ENCODE measurements around the gene LHFPL3. TPM values are rescaled to one million over a fixed set of nuclear protein-coding genes. Genes with fewer than 3 reads are reported as not detected.

The LHFPL3 gene
- total RNA-seq, 2 experiments from 2014 or later: not detected

DNA sequence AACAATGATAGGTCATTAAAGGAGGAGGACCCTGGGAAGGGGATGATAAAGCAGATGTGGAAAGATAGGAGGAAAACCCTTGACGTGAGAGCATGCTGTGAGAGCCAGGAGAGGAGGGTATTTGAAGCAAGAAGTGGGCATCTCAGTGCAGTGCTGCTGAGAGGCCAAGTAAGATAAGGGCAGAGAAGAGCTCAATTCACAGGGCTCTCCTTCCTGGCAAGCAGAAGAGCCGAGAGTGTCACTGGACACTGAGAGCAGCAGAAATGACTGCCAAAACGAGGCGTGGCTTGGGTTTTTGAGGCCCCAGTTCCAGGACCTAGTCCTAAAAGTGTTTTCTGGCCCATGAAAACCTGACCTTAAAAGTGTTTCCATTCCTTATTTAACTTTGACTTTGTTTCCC is 213.5 kb downstream of the LHFPL3 start:
- Histone ChIP-seq H3K27ac (ENCODE audit: low read depth, low read length, poor library complexity, severe bottlenecking) (no peak overlapping the region), H4K20me1 (ENCODE audit: insufficient read depth, low read length) (no peaks in the 10 kb centered on the region), H3K4me2 (ENCODE audit: low read length) (no peak overlapping the region), H3K4me3 (ENCODE audit: low read depth, low read length, poor library complexity, severe bottlenecking) (no peak overlapping the region), H3K36me3 (ENCODE audit: insufficient read depth, low read length) (no peaks in the 10 kb centered on the region), H3K9me3 (ENCODE audit: low read length) (no peaks in the 10 kb centered on the region), H2AFZ (ENCODE audit: low read length) (no peak overlapping the region), H3K4me1 (ENCODE audit: insufficient read depth, low read length, poor library complexity, severe bottlenecking) (no peaks in the 10 kb centered on the region), H3K9me2 (ENCODE audit: insufficient read depth, low read length) (no peaks in the 10 kb centered on the region), H3K79me2 (ENCODE audit: insufficient read depth, low read depth, low read length) (no peaks in the 10 kb centered on the region)
- no peak for DNase-seq (ENCODE audit: low spot score)
- ChIA-PET POLR2A (no interaction called here), CTCF (ENCODE audit: unreplicated experiment) (no interaction called here)
- intact Hi-C loops (cut with micrococcal nuclease; ENCODE audit: unreplicated experiment): no loop called here
- BruUV-seq (replicated peaks): no TSS peak
- TF ChIP-seq, protein P1, sequence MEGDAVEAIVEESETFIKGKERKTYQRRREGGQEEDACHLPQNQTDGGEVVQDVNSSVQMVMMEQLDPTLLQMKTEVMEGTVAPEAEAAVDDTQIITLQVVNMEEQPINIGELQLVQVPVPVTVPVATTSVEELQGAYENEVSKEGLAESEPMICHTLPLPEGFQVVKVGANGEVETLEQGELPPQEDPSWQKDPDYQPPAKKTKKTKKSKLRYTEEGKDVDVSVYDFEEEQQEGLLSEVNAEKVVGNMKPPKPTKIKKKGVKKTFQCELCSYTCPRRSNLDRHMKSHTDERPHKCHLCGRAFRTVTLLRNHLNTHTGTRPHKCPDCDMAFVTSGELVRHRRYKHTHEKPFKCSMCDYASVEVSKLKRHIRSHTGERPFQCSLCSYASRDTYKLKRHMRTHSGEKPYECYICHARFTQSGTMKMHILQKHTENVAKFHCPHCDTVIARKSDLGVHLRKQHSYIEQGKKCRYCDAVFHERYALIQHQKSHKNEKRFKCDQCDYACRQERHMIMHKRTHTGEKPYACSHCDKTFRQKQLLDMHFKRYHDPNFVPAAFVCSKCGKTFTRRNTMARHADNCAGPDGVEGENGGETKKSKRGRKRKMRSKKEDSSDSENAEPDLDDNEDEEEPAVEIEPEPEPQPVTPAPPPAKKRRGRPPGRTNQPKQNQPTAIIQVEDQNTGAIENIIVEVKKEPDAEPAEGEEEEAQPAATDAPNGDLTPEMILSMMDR (conservative IDR thresholded peaks at IDR 0.05; ENCODE audit: low read length): no peak
- TF ChIP-seq EZH2phosphoT487 (IDR thresholded peaks at IDR 0.05; ENCODE audit: borderline replicate concordance, low read depth, low read length): no peak

DNA sequence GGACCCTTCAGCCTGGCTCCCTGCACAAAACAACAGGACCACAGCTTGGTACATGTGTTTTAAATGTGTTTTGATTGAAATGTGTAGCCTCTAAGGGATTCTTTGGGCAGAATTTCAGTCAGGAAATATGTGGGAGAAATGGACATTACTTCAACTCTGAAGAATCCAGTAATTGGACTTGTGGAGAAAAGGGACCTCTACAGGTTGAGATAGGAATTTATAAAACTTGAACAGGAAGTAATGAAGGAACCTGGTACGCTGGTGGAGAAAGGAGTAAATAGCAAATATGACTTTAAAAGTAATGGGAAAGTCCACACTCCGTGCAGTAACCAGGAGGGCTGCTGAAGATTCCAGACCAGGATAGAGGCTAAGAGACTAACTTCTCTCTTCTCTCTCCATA is 220.5 kb downstream of the LHFPL3 start:
- H3K27ac ChIP-seq (ENCODE audit: low read depth, low read length, poor library complexity, severe bottlenecking): no peak overlapping the region
- peak; percentile 11 for DNase-seq (ENCODE audit: low spot score)

DNA sequence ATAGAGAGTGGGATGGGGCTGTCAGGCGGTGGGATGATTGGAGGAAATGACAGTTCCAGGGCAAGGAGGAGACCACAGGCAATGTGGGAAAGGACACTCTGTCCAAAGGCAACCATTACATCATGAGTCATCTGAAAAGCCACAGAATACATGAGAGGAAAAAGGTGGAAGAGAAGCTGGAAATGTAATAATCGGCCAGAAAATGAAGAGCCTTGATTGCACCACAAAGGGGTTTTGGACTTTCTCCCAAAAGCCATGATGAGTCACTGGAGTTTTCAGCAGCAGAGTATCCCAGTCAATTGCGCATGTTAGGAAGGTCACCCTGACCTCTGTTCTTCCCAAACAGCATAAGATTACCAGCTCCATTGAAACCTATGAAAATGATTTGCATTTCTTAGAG is 222.0 kb downstream of the LHFPL3 start:
- no peak overlapping the region for H3K27ac ChIP-seq (ENCODE audit: low read depth, low read length, poor library complexity, severe bottlenecking)
- H3K4me1 ChIP-seq (ENCODE audit: insufficient read depth, low read length, poor library complexity, severe bottlenecking): no peaks in the 10 kb centered on the region
- BruUV-seq (replicated peaks): no TSS peak
- H2AFZ ChIP-seq (ENCODE audit: low read length): no peak overlapping the region
- no peaks in the 10 kb centered on the region for H3K9me2 ChIP-seq (ENCODE audit: insufficient read depth, low read length)
- H4K20me1 ChIP-seq (ENCODE audit: insufficient read depth, low read length): no peaks in the 10 kb centered on the region
- no peaks in the 10 kb centered on the region for H3K9me3 ChIP-seq (ENCODE audit: low read length)
- ChIA-PET CTCF (ENCODE audit: unreplicated experiment) (no interaction called here), POLR2A (no interaction called here)
- H3K36me3 ChIP-seq (ENCODE audit: insufficient read depth, low read length): no peaks in the 10 kb centered on the region
- DNase-seq (ENCODE audit: low spot score): no peak
- H3K4me3 ChIP-seq (ENCODE audit: low read depth, low read length, poor library complexity, severe bottlenecking): no peak overlapping the region
- H3K79me2 ChIP-seq (ENCODE audit: insufficient read depth, low read depth, low read length): no peaks in the 10 kb centered on the region
- TF ChIP-seq, protein P1 (conservative IDR thresholded peaks at IDR 0.05; ENCODE audit: low read length): no peak
- TF ChIP-seq EZH2phosphoT487 (IDR thresholded peaks at IDR 0.05; ENCODE audit: borderline replicate concordance, low read depth, low read length): no peak
- H3K4me2 ChIP-seq (ENCODE audit: low read length): no peak overlapping the region
- intact Hi-C loops (cut with micrococcal nuclease; ENCODE audit: unreplicated experiment): no loop called here

More for the DNA sequence above, 220.5 kb downstream of the LHFPL3 start:
- POLR2A ChIA-PET: no interaction called here
- intact Hi-C loops (cut with micrococcal nuclease; ENCODE audit: unreplicated experiment): no loop called here
- Histone ChIP-seq H3K9me3 (ENCODE audit: low read length) (no peaks in the 10 kb centered on the region), H3K4me1 (ENCODE audit: insufficient read depth, low read length, poor library complexity, severe bottlenecking) (no peaks in the 10 kb centered on the region), H3K4me2 (ENCODE audit: low read length) (no peak overlapping the region), H3K36me3 (ENCODE audit: insufficient read depth, low read length) (no peaks in the 10 kb centered on the region), H2AFZ (ENCODE audit: low read length) (no peak overlapping the region), H3K9me2 (ENCODE audit: insufficient read depth, low read length) (no peaks in the 10 kb centered on the region), H3K4me3 (ENCODE audit: low read depth, low read length, poor library complexity, severe bottlenecking) (no peak overlapping the region), H3K79me2 (ENCODE audit: insufficient read depth, low read depth, low read length) (no peaks in the 10 kb centered on the region), H4K20me1 (ENCODE audit: insufficient read depth, low read length) (no peaks in the 10 kb centered on the region)
- no peak for TF ChIP-seq EZH2phosphoT487 (IDR thresholded peaks at IDR 0.05; ENCODE audit: borderline replicate concordance, low read depth, low read length)
- TF ChIP-seq, protein P1 (conservative IDR thresholded peaks at IDR 0.05; ENCODE audit: low read length): peak; percentile 35
- BruUV-seq (replicated peaks): no TSS peak
- CTCF ChIA-PET (ENCODE audit: unreplicated experiment): no interaction called here

Data from OCI-LY7 (cell line).